ENCODE data around the gene CENATAC. TPM values are rescaled to one million over a fixed set of nuclear protein-coding genes. Genes with fewer than 3 reads are reported as not detected.
A peak's percentile ranks its signal among the peaks of the same experiment; 100 is the strongest.
"Not testable (repeated sequence)": the region's sequence is repeated elsewhere in the genome, so short reads cannot be mapped to it uniquely, and the experiment has no call there.

CENATAC gene
- 30.9 and 63.4 TPM in 2 replicates for total RNA-seq (ENCODE audit: low replicate concordance)

- peak; percentile 11 for TF ChIP-seq CTCF (IDR thresholded peaks at IDR 0.05; ENCODE audit: insufficient read depth, low read length)
- peak within 1 kb of the TSS; percentile 97 for H3K4me3 ChIP-seq (ENCODE audit: low read depth, low read length)
- peak; percentile 82 for DNase-seq (ENCODE audit: low read depth)
Measured at GRCh38 chr11:118997627-118998387, at the start of gene CENATAC. Gene CENATAC (plus strand): TSS chr11:118998138. CDS start chr11:118998198, 60 bp downstream.

GRCh38 chr11:118953265-118953664, 44.7 kb upstream of the CENATAC start:
- no peak overlapping the region for H3K4me3 ChIP-seq (ENCODE audit: low read depth, low read length)
- no peak for TF ChIP-seq CTCF (IDR thresholded peaks at IDR 0.05; ENCODE audit: insufficient read depth, low read length)
- DNase-seq (ENCODE audit: low read depth) = no peak

GRCh38 chr11:118953976-118954375, 44.0 kb upstream of the CENATAC start:
- DNase-seq (ENCODE audit: low read depth); H3K4me3 ChIP-seq (ENCODE audit: low read depth, low read length): not testable (repeated sequence)

- no peak within 1 kb of the TSS for H3K4me3 ChIP-seq (ENCODE audit: low read depth, low read length)
- peak; percentile 80 for DNase-seq (ENCODE audit: low read depth)
- peak; percentile 97 for TF ChIP-seq CTCF (IDR thresholded peaks at IDR 0.05; ENCODE audit: insufficient read depth, low read length)
Measured at GRCh38 chr11:118956094-118956846, 41.7 kb upstream of the CENATAC start, which contains the start of gene UPK2. Gene UPK2 (plus strand): TSS chr11:118956298. CDS start chr11:118956351, 53 bp downstream.

GRCh38 chr11:118956847-118957469, 41.0 kb upstream of the CENATAC start:
- no peak for DNase-seq (ENCODE audit: low read depth)
- H3K4me3 ChIP-seq (ENCODE audit: low read depth, low read length) = no peak overlapping the region
- no peak for TF ChIP-seq CTCF (IDR thresholded peaks at IDR 0.05; ENCODE audit: insufficient read depth, low read length)

GRCh38 chr11:118957549-118957948, 40.4 kb upstream of the CENATAC start:
- DNase-seq (ENCODE audit: low read depth) = no peak
- no peak for TF ChIP-seq CTCF (IDR thresholded peaks at IDR 0.05; ENCODE audit: insufficient read depth, low read length)
- H3K4me3 ChIP-seq (ENCODE audit: low read depth, low read length) = no peak overlapping the region

GRCh38 chr11:118957968-118958367, 40.0 kb upstream of the CENATAC start:
- DNase-seq (ENCODE audit: low read depth) = no peak

More at GRCh38 chr11:118957968-118958367, 40.0 kb upstream of the CENATAC start:
- no peak for TF ChIP-seq CTCF (IDR thresholded peaks at IDR 0.05; ENCODE audit: insufficient read depth, low read length)
- H3K4me3 ChIP-seq (ENCODE audit: low read depth, low read length) = no peak overlapping the region
